Left lung (tissue), 10 donors: Measurements from ENCODE around the gene NOXO1. TPM values are rescaled to one million over a fixed set of nuclear protein-coding genes. Genes with fewer than 3 reads are reported as not detected.

Experiments
- ATAC-seq: fragments of 200-7000 bp; cut with Tn5 transposase; one replicate; pipeline ENCODE4 v1.9.1; 2020; ENCODE audit warnings: moderate library complexity
- DNase-seq, 4 donors: peaks; one replicate each; pipeline ENCODE4 v3.0.0-alpha.2; 2013 to 2020
- H3K27ac ChIP-seq, 2 donors: fragments of 200-600 bp; sonication (generic) in 1 of 2; one replicate each; pipeline versions ENCODE4 v1.5.0 to v1.8.0; 2020 to 2021
- H3K27me3 ChIP-seq, 2 donors: fragments of 200-600 bp; sonication (generic) in 1 of 2; one replicate each; pipeline versions ENCODE4 v1.5.0 to v1.8.0; 2020 to 2021
- H3K36me3 ChIP-seq, 2 donors: fragments of 200-600 bp; sonication (generic) in 1 of 2; one replicate each; pipeline versions ENCODE4 v1.5.0 to v1.8.0; 2020 to 2021
- H3K4me1 ChIP-seq, 2 donors: fragments of 200-600 bp; one replicate each; pipeline ENCODE4 v1.8.0; 2021
- H3K4me3 ChIP-seq, 2 donors: fragments of 200-600 bp; sonication (generic) in 1 of 2; one replicate each; pipeline versions ENCODE4 v1.5.0 to v1.8.0; 2020 to 2021; ENCODE audit warnings: mild to moderate bottlenecking in 1 of 2
- H3K9me3 ChIP-seq, 2 donors: fragments of 200-600 bp; sonication (generic) in 1 of 2; one replicate each; pipeline versions ENCODE4 v1.5.0 to v1.8.0; 2020 to 2021
- intact Hi-C, 2 donors: fragments of 100-400 bp; cut with DNase I; formaldehyde crosslinking; loops; one replicate each; pipeline versions ENCODE4 v1.11.2 to v1.14.2; 2022
- polyA plus RNA-seq, 6 donors: library from polyadenylated mRNA; unstranded; fragments of 120-200 nt; gene quantifications; one replicate each; pipeline ENCODE4 v1.2.1, GENCODE V29; 2013; ENCODE audit not compliant: insufficient read length in 6 of 6
- total RNA-seq, 2 donors: library from RNA; stranded (reverse); fragmentation: NEBNext Ultra II Directional; extraction: Animal tissue kit (Norgen Biotek cat#: 25700); gene quantifications; one replicate each; pipeline ENCODE4 v1.2.1, GENCODE V29; 2021
- TF ChIP-seq, protein P1 (sequence below), 2 donors: fragments of 200-600 bp; sonication (generic) in 1 of 2; IDR thresholded peaks; one replicate each; pipeline versions ENCODE4 v1.5.0 to v1.8.0; 2021; ENCODE audit warnings: antibody characterized with exemption in 2 of 2
- donor health status: DM: no; HTN: yes; CAD: no.
- donor health status: DM: no; HTN: no; CAD: no.

NOXO1 gene
- total and polyA plus RNA-seq, 8 donors: 0.30 to 5.6 (median 0.64) TPM; not detected in 2

DNA sequence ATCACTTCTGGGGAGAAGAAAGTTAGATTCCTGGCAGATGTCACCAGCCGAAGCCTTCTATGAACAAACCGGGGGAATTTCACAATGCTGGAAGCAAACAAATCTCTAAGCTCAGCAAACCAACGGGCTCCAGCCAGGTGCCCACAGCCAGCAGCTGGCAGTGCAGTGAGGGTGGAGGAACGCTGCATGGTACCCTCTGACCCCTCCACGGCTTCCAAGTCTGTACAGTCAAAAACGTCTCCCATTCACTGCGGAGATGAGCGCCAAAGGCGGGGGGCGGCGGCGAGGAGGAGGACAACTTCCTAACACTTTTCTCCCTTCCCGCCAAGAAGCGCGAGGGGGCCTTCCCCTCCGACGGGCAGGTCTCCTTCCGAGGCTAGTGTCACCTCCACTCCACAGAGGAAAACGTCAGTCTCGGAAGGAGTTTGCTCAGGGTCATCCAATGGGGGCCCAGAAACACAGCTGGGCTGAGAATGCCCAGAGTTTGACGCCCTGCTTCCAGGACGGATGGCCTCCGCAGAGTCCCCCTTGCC lies 27.4 kb upstream of the NOXO1 start:
- intact Hi-C loops: no loop called here
- ATAC-seq (no peak), DNase-seq (peak in 1 of 4 donors; percentile 77)
- H3K4me3 ChIP-seq: peak overlapping the region; percentile 68 to 98
- peaks cover 40 to 63% of the 10 kb centered on the region in 2 donors for H3K4me1 ChIP-seq
- H3K27ac ChIP-seq: peak overlapping the region; percentile 57 to 93
- no peaks in the 10 kb centered on the region for H3K27me3 ChIP-seq
- no peaks in the 10 kb centered on the region for H3K36me3 ChIP-seq
- H3K9me3 ChIP-seq: no peaks in the 10 kb centered on the region
- TF ChIP-seq, protein P1, sequence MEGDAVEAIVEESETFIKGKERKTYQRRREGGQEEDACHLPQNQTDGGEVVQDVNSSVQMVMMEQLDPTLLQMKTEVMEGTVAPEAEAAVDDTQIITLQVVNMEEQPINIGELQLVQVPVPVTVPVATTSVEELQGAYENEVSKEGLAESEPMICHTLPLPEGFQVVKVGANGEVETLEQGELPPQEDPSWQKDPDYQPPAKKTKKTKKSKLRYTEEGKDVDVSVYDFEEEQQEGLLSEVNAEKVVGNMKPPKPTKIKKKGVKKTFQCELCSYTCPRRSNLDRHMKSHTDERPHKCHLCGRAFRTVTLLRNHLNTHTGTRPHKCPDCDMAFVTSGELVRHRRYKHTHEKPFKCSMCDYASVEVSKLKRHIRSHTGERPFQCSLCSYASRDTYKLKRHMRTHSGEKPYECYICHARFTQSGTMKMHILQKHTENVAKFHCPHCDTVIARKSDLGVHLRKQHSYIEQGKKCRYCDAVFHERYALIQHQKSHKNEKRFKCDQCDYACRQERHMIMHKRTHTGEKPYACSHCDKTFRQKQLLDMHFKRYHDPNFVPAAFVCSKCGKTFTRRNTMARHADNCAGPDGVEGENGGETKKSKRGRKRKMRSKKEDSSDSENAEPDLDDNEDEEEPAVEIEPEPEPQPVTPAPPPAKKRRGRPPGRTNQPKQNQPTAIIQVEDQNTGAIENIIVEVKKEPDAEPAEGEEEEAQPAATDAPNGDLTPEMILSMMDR (IDR thresholded peaks at IDR 0.05): no peak

DNA sequence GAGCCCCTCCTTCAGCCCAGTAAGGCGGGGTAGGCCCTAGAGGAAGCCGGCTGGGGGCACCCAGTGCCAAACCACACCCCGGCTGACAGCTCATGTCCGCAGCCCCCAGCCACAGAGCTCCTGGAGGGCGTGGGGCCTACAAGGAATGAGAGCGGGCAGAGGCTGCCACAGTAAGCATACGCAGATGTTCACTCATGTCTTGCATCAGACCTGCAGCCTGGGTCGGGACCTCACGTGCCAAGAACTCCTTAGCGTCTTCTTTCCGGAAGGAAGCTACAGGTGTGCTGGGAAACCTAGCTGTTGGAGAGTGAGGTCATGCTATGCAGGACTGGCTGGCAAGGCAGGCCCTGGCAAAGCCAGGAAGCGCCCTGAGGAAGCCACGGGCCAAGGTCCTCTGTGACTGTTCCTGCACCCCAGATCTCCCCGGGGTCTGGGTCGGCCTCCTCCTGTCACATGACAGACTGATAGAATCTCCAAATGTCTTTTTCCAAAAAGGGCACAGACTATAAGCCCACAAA lies 26.8 kb upstream of the NOXO1 start:
- Histone ChIP-seq H3K4me3 (peak overlapping the region in 1 of 2 donors; percentile 98), H3K4me1 (peaks cover 40 to 68% of the 10 kb centered on the region in 2 donors), H3K27ac (peak overlapping the region in 1 of 2 donors; percentile 93), H3K27me3 (no peaks in the 10 kb centered on the region), H3K9me3 (no peaks in the 10 kb centered on the region), H3K36me3 (peaks cover 0 to 4% of the 10 kb centered on the region in 2 donors)
- TF ChIP-seq, protein P1 (IDR thresholded peaks at IDR 0.05): no peak
- DNase-seq (peak in 1 of 4 donors; percentile 76), ATAC-seq (no peak)
- intact Hi-C loops: no loop called here

DNA sequence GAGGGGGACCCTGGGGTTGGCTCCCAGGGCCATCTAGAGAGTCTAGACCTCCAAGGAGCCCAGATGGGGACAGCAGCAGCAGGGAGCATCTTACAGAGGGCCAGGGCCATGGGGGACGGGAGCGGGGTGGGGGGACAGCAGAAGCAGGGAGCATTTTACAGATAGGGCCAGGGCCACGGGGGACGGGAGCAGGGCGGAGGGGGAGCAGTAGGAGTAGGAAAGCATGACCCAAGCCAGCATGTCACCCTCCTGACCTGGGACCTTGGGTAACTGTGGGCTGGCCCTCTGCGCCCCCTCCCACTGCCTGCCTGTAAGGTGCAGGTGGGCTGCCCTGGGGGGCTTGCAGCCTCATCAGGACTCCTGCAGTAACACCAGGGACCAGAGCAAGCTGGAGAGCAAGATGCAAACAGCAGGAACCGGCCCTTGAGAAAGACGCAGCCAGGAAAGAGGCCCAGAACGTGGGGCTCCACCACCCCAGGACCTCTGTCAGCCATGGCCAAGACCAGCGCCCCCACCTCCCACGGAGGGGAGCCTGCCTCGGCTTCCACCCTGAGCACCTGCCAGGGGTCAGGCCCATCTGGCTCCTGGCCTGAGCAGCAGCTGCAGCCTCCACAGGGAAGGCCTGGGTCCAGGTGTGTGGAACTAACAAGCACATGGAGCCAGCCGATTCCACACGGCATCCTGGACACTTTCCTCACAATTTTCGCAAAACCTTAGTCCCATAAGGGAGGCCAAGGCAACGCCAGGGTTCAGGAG lies 26.0 kb upstream of the NOXO1 start:
- ATAC-seq (no peak), DNase-seq (peak in 1 of 4 donors; percentile 68)
- TF ChIP-seq, protein P1 (IDR thresholded peaks at IDR 0.05): no peak
- Histone ChIP-seq H3K27ac (no peak overlapping the region), H3K9me3 (no peaks in the 10 kb centered on the region), H3K4me3 (peak overlapping the region in 1 of 2 donors; percentile 98), H3K27me3 (no peaks in the 10 kb centered on the region), H3K4me1 (peaks cover 40 to 68% of the 10 kb centered on the region in 2 donors), H3K36me3 (peaks cover 0 to 13% of the 10 kb centered on the region in 2 donors)
- intact Hi-C loops: no loop called here

DNA sequence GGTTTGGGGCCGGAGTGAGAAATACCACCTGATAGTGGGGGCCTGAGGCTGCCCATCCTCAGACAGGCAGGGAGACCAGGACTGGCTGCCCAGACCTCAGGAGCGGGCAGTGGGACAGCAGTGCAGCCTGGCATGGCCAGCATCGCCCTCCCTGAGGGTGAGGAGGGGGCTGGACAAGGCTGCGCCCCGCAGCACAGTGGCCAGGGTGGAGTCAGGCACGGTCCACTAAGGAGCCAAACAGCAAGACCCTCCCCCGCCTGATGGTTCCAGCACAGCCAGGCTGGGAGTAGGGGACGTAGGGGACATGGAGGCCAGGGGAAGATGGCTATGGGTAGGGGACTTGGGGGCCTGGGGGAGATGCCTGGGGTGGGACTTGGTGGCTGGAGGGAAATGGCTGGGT lies 25.0 kb upstream of the NOXO1 start:
- DNase-seq: no peak
- H3K9me3 ChIP-seq: no peaks in the 10 kb centered on the region
- no peak for ATAC-seq
- H3K27ac ChIP-seq: no peak overlapping the region
- H3K4me1 ChIP-seq: peaks cover 40 to 68% of the 10 kb centered on the region in 2 donors
- no peak overlapping the region for H3K4me3 ChIP-seq
- TF ChIP-seq, protein P1 (IDR thresholded peaks at IDR 0.05): no peak
- intact Hi-C loops: no loop called here
- no peaks in the 10 kb centered on the region for H3K27me3 ChIP-seq
- peaks cover 0 to 22% of the 10 kb centered on the region in 2 donors for H3K36me3 ChIP-seq

DNA sequence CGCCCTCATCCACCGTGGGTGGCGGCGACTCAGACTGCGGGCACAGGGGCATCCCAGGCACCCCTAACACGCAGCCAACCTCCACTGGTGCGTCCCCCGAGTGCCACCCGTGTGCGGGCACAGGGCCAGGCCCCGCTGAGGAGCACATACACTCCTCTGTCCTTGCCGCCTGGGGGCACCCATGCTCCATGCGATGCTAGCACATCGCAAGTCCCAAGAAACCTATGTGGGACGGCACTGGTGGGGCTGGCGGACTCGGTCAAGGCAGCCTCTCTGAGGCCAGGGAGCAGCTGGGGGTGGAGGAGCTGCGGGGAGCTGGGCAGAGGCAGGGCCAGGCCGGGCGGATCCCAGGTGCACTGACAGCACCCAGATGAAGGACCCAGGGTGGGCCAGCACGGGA lies 24.4 kb upstream of the NOXO1 start:
- ATAC-seq (no peak), DNase-seq (peak in 1 of 4 donors; percentile 73)
- no peak overlapping the region for H3K4me3 ChIP-seq
- H3K4me1 ChIP-seq: peaks cover 39 to 66% of the 10 kb centered on the region in 2 donors
- H3K27me3 ChIP-seq: no peaks in the 10 kb centered on the region
- peaks cover 0 to 29% of the 10 kb centered on the region in 2 donors for H3K36me3 ChIP-seq
- intact Hi-C loops: no loop called here
- H3K9me3 ChIP-seq: no peaks in the 10 kb centered on the region
- TF ChIP-seq, protein P1 (IDR thresholded peaks at IDR 0.05): no peak
- H3K27ac ChIP-seq: no peak overlapping the region
